ENCODE data around the gene CERT1.

The CERT1 gene

GRCh38 chr5:75450069-75450468 lies 61.4 kb downstream of the CERT1 start:
- H2AK5ac ChIP-seq (ENCODE audit: low read length), result no peak overlapping the region
- no peak overlapping the region for H2BK15ac ChIP-seq (replicated peaks; ENCODE audit: low read depth)
- no peak overlapping the region for H4K5ac ChIP-seq (ENCODE audit: low read length)
- H3K4ac ChIP-seq (ENCODE audit: low read depth, low read length), result no peak overlapping the region
- H3K27me3 ChIP-seq (ENCODE audit: insufficient read depth, low read length, poor library complexity), result no peaks in the 10 kb centered on the region
- no peak overlapping the region for H3K27ac ChIP-seq (ENCODE audit: low read depth, low read length)
- DNase-seq, result no peak
- no peak overlapping the region for H3K18ac ChIP-seq (ENCODE audit: low read length)
- no peak overlapping the region for H3K4me3 ChIP-seq (ENCODE audit: low read length)
- H2BK5ac ChIP-seq (ENCODE audit: low read length), result no peak overlapping the region
- WGBS (ENCODE audit: extremely low coverage, insufficient coverage, low lambda C conversion rate), result no CpG with 5 or more reads among the region's 1 CpG
- no peak overlapping the region for H2BK120ac ChIP-seq (ENCODE audit: low read depth, low read length)
- no peak overlapping the region for H3K9ac ChIP-seq (ENCODE audit: low read length)
- H3K56ac ChIP-seq (ENCODE audit: low read length), result no peak overlapping the region
- H3K79me1 ChIP-seq (ENCODE audit: low read length), result peaks cover 2% of the 10 kb centered on the region
- H3K23ac ChIP-seq (ENCODE audit: low read length), result no peak overlapping the region
- H3K36me3 ChIP-seq (ENCODE audit: control insufficient read depth, insufficient read depth, low read length), result no peaks in the 10 kb centered on the region
- H3K4me2 ChIP-seq (ENCODE audit: low read length), result no peak overlapping the region
- H3K4me1 ChIP-seq (ENCODE audit: control insufficient read depth, low read depth, low read length), result peaks cover 2% of the 10 kb centered on the region
- no peaks in the 10 kb centered on the region for H3K79me2 ChIP-seq (ENCODE audit: control insufficient read depth, insufficient read depth, low read length)
- H4K8ac ChIP-seq (ENCODE audit: low read depth, low read length), result no peak overlapping the region

GRCh38 chr5:75446068-75446467 lies 65.4 kb downstream of the CERT1 start:
- H3K18ac ChIP-seq (ENCODE audit: low read length), result no peak overlapping the region
- H3K4me3 ChIP-seq (ENCODE audit: low read length), result no peak overlapping the region
- no peak overlapping the region for H4K8ac ChIP-seq (ENCODE audit: low read depth, low read length)
- H3K9ac ChIP-seq (ENCODE audit: low read length), result no peak overlapping the region
- H3K27ac ChIP-seq (ENCODE audit: low read depth, low read length), result no peak overlapping the region
- H3K36me3 ChIP-seq (ENCODE audit: control insufficient read depth, insufficient read depth, low read length), result no peaks in the 10 kb centered on the region
- H2BK15ac ChIP-seq (replicated peaks; ENCODE audit: low read depth), result no peak overlapping the region
- H3K4me2 ChIP-seq (ENCODE audit: low read length), result no peak overlapping the region
- H3K4me1 ChIP-seq (ENCODE audit: control insufficient read depth, low read depth, low read length), result peaks cover 2% of the 10 kb centered on the region
- H2AK5ac ChIP-seq (ENCODE audit: low read length), result no peak overlapping the region
- DNase-seq, result no peak
- no peaks in the 10 kb centered on the region for H3K79me2 ChIP-seq (ENCODE audit: control insufficient read depth, insufficient read depth, low read length)
- no peak overlapping the region for H2BK5ac ChIP-seq (ENCODE audit: low read length)
- no peak overlapping the region for H2BK120ac ChIP-seq (ENCODE audit: low read depth, low read length)
- H3K4ac ChIP-seq (ENCODE audit: low read depth, low read length), result no peak overlapping the region
- no peak overlapping the region for H3K23ac ChIP-seq (ENCODE audit: low read length)
- no peaks in the 10 kb centered on the region for H3K27me3 ChIP-seq (ENCODE audit: insufficient read depth, low read length, poor library complexity)
- no peak overlapping the region for H3K56ac ChIP-seq (ENCODE audit: low read length)
- no CpG with 5 or more reads among the region's 2 CpGs for WGBS (ENCODE audit: extremely low coverage, insufficient coverage, low lambda C conversion rate)
- no peak overlapping the region for H4K5ac ChIP-seq (ENCODE audit: low read length)
- peaks cover 2% of the 10 kb centered on the region for H3K79me1 ChIP-seq (ENCODE audit: low read length)

GRCh38 chr5:75441560-75441959 lies 69.9 kb downstream of the CERT1 start:
- Histone ChIP-seq H3K27ac (ENCODE audit: low read depth, low read length) (no peak overlapping the region), H4K8ac (ENCODE audit: low read depth, low read length) (no peak overlapping the region), H2BK15ac (replicated peaks; ENCODE audit: low read depth) (no peak overlapping the region), H3K56ac (ENCODE audit: low read length) (no peak overlapping the region), H3K4me1 (ENCODE audit: control insufficient read depth, low read depth, low read length) (no peaks in the 10 kb centered on the region), H2BK120ac (ENCODE audit: low read depth, low read length) (no peak overlapping the region), H3K4me3 (ENCODE audit: low read length) (no peak overlapping the region), H2AK5ac (ENCODE audit: low read length) (no peak overlapping the region), H3K23ac (ENCODE audit: low read length) (no peak overlapping the region), H4K5ac (ENCODE audit: low read length) (no peak overlapping the region), H3K4ac (ENCODE audit: low read depth, low read length) (no peak overlapping the region), H3K79me1 (ENCODE audit: low read length) (no peaks in the 10 kb centered on the region), H3K79me2 (ENCODE audit: control insufficient read depth, insufficient read depth, low read length) (no peaks in the 10 kb centered on the region), H3K4me2 (ENCODE audit: low read length) (no peak overlapping the region), H3K27me3 (ENCODE audit: insufficient read depth, low read length, poor library complexity) (no peaks in the 10 kb centered on the region), H3K18ac (ENCODE audit: low read length) (no peak overlapping the region), H3K9ac (ENCODE audit: low read length) (no peak overlapping the region), H3K36me3 (ENCODE audit: control insufficient read depth, insufficient read depth, low read length) (no peaks in the 10 kb centered on the region), H2BK5ac (ENCODE audit: low read length) (no peak overlapping the region)
- WGBS (ENCODE audit: extremely low coverage, insufficient coverage, low lambda C conversion rate), result no CpG with 5 or more reads among the region's 2 CpGs
- no peak for DNase-seq

GRCh38 chr5:75439276-75439675 lies 72.2 kb downstream of the CERT1 start:
- Histone ChIP-seq H2BK5ac (ENCODE audit: low read length) (no peak overlapping the region), H3K27me3 (ENCODE audit: insufficient read depth, low read length, poor library complexity) (no peaks in the 10 kb centered on the region), H2BK120ac (ENCODE audit: low read depth, low read length) (no peak overlapping the region), H3K79me1 (ENCODE audit: low read length) (no peaks in the 10 kb centered on the region), H3K4ac (ENCODE audit: low read depth, low read length) (no peak overlapping the region), H4K8ac (ENCODE audit: low read depth, low read length) (no peak overlapping the region), H3K18ac (ENCODE audit: low read length) (no peak overlapping the region), H3K36me3 (ENCODE audit: control insufficient read depth, insufficient read depth, low read length) (no peaks in the 10 kb centered on the region), H3K79me2 (ENCODE audit: control insufficient read depth, insufficient read depth, low read length) (no peaks in the 10 kb centered on the region), H2BK15ac (replicated peaks; ENCODE audit: low read depth) (no peak overlapping the region), H2AK5ac (ENCODE audit: low read length) (no peak overlapping the region), H3K23ac (ENCODE audit: low read length) (no peak overlapping the region), H3K9ac (ENCODE audit: low read length) (no peak overlapping the region), H3K56ac (ENCODE audit: low read length) (no peak overlapping the region), H3K4me1 (ENCODE audit: control insufficient read depth, low read depth, low read length) (no peaks in the 10 kb centered on the region), H3K4me2 (ENCODE audit: low read length) (no peak overlapping the region), H4K5ac (ENCODE audit: low read length) (no peak overlapping the region), H3K27ac (ENCODE audit: low read depth, low read length) (no peak overlapping the region), H3K4me3 (ENCODE audit: low read length) (no peak overlapping the region)
- 100% methylated on average over 1 of the region's 2 CpGs for WGBS (ENCODE audit: extremely low coverage, insufficient coverage, low lambda C conversion rate)
- DNase-seq, result no peak

GRCh38 chr5:75438722-75439121 lies 72.7 kb downstream of the CERT1 start:
- no peak overlapping the region for H4K5ac ChIP-seq (ENCODE audit: low read length)
- H2BK15ac ChIP-seq (replicated peaks; ENCODE audit: low read depth), result no peak overlapping the region
- no peaks in the 10 kb centered on the region for H3K79me2 ChIP-seq (ENCODE audit: control insufficient read depth, insufficient read depth, low read length)
- no peak for DNase-seq
- H3K27me3 ChIP-seq (ENCODE audit: insufficient read depth, low read length, poor library complexity), result no peaks in the 10 kb centered on the region
- H2AK5ac ChIP-seq (ENCODE audit: low read length), result no peak overlapping the region
- no peak overlapping the region for H3K4me3 ChIP-seq (ENCODE audit: low read length)
- no peak overlapping the region for H3K4ac ChIP-seq (ENCODE audit: low read depth, low read length)
- no peak overlapping the region for H4K8ac ChIP-seq (ENCODE audit: low read depth, low read length)
- no peaks in the 10 kb centered on the region for H3K36me3 ChIP-seq (ENCODE audit: control insufficient read depth, insufficient read depth, low read length)
- H3K56ac ChIP-seq (ENCODE audit: low read length), result no peak overlapping the region
- no peaks in the 10 kb centered on the region for H3K4me1 ChIP-seq (ENCODE audit: control insufficient read depth, low read depth, low read length)
- no peak overlapping the region for H3K23ac ChIP-seq (ENCODE audit: low read length)
- H2BK5ac ChIP-seq (ENCODE audit: low read length), result no peak overlapping the region
- H3K4me2 ChIP-seq (ENCODE audit: low read length), result no peak overlapping the region
- no CpG with 5 or more reads among the region's 2 CpGs for WGBS (ENCODE audit: extremely low coverage, insufficient coverage, low lambda C conversion rate)
- H3K18ac ChIP-seq (ENCODE audit: low read length), result no peak overlapping the region
- no peak overlapping the region for H2BK120ac ChIP-seq (ENCODE audit: low read depth, low read length)
- H3K27ac ChIP-seq (ENCODE audit: low read depth, low read length), result no peak overlapping the region
- H3K9ac ChIP-seq (ENCODE audit: low read length), result no peak overlapping the region
- no peaks in the 10 kb centered on the region for H3K79me1 ChIP-seq (ENCODE audit: low read length)

- no peak overlapping the region for H3K9ac ChIP-seq (ENCODE audit: low read length)
- H3K27me3 ChIP-seq (ENCODE audit: insufficient read depth, low read length, poor library complexity), result no peaks in the 10 kb centered on the region
- no peak overlapping the region for H3K56ac ChIP-seq (ENCODE audit: low read length)
- no peak overlapping the region for H2AK5ac ChIP-seq (ENCODE audit: low read length)
- H3K4me1 ChIP-seq (ENCODE audit: control insufficient read depth, low read depth, low read length), result no peaks in the 10 kb centered on the region
- no peak overlapping the region for H3K23ac ChIP-seq (ENCODE audit: low read length)
- H2BK15ac ChIP-seq (replicated peaks; ENCODE audit: low read depth), result no peak overlapping the region
- no peak overlapping the region for H3K4me3 ChIP-seq (ENCODE audit: low read length)
- no peak overlapping the region for H3K18ac ChIP-seq (ENCODE audit: low read length)
- H2BK5ac ChIP-seq (ENCODE audit: low read length), result no peak overlapping the region
- no peak overlapping the region for H4K8ac ChIP-seq (ENCODE audit: low read depth, low read length)
- H3K27ac ChIP-seq (ENCODE audit: low read depth, low read length), result no peak overlapping the region
- H2BK120ac ChIP-seq (ENCODE audit: low read depth, low read length), result no peak overlapping the region
- H3K4me2 ChIP-seq (ENCODE audit: low read length), result no peak overlapping the region
- H3K79me1 ChIP-seq (ENCODE audit: low read length), result no peaks in the 10 kb centered on the region
- H3K4ac ChIP-seq (ENCODE audit: low read depth, low read length), result no peak overlapping the region
- no peaks in the 10 kb centered on the region for H3K36me3 ChIP-seq (ENCODE audit: control insufficient read depth, insufficient read depth, low read length)
- H3K79me2 ChIP-seq (ENCODE audit: control insufficient read depth, insufficient read depth, low read length), result no peaks in the 10 kb centered on the region
- H4K5ac ChIP-seq (ENCODE audit: low read length), result no peak overlapping the region
- no peak for DNase-seq
Measured at GRCh38 chr5:75435096-75435495, 76.3 kb downstream of the CERT1 start.

Measured in mesendoderm (in vitro differentiated cells).